Measurements from ENCODE around the gene SRGAP1.

Gene SRGAP1

DNA sequence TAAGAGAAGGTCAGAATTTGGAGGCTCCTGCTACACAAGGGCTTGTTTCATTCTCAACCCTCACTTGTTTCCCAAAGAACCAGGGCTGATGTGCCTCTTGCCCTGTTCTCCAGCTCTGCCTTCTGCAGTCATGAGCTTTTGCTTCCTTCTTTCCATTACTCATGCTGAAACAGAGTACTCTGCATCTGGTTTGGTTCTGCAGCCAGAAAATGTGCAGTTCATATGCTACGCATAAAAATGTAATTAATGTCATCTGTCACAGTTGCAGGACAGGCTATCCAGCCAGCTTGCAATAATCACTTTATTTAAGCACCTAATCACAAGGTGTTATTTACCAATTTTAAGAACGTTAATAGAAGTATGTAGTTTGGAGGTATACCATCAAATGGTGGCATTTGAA, 150.2 kb downstream of the SRGAP1 start:
- TF ChIP-seq, protein P1, sequence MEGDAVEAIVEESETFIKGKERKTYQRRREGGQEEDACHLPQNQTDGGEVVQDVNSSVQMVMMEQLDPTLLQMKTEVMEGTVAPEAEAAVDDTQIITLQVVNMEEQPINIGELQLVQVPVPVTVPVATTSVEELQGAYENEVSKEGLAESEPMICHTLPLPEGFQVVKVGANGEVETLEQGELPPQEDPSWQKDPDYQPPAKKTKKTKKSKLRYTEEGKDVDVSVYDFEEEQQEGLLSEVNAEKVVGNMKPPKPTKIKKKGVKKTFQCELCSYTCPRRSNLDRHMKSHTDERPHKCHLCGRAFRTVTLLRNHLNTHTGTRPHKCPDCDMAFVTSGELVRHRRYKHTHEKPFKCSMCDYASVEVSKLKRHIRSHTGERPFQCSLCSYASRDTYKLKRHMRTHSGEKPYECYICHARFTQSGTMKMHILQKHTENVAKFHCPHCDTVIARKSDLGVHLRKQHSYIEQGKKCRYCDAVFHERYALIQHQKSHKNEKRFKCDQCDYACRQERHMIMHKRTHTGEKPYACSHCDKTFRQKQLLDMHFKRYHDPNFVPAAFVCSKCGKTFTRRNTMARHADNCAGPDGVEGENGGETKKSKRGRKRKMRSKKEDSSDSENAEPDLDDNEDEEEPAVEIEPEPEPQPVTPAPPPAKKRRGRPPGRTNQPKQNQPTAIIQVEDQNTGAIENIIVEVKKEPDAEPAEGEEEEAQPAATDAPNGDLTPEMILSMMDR (IDR thresholded peaks at IDR 0.05; ENCODE audit: extremely low read depth, insufficient read depth, missing control alignments): no peak
- no peak for DNase-seq (ENCODE audit: low spot score)
- in situ Hi-C loops (cut with MboI; ENCODE audit: low pct_unique_long_range_greater_than_20kb, low sequenced_read_pairs, unreplicated experiment): no loop called here

DNA sequence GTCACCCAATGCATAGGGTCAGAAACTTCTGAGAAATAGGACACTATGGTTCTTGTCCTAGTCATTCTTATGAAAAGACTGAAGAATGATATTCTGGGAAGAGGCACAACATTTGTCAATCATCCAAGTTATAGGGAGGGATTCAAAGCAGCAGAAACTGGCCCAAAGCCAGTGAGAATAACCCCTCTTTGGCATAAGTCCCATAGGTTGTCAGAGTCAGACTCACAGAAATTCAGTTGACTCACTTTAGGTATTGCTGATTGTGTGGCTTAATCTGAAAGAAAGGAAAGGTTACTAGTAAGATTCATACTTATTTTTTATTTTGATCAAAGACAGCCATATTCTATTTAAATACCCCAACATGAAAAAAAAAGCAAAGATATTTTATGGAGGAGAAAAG, 151.0 kb downstream of the SRGAP1 start:
- in situ Hi-C loops (cut with MboI; ENCODE audit: low pct_unique_long_range_greater_than_20kb, low sequenced_read_pairs, unreplicated experiment): no loop called here
- DNase-seq (ENCODE audit: low spot score): no peak
- TF ChIP-seq, protein P1 (IDR thresholded peaks at IDR 0.05; ENCODE audit: extremely low read depth, insufficient read depth, missing control alignments): no peak

DNA sequence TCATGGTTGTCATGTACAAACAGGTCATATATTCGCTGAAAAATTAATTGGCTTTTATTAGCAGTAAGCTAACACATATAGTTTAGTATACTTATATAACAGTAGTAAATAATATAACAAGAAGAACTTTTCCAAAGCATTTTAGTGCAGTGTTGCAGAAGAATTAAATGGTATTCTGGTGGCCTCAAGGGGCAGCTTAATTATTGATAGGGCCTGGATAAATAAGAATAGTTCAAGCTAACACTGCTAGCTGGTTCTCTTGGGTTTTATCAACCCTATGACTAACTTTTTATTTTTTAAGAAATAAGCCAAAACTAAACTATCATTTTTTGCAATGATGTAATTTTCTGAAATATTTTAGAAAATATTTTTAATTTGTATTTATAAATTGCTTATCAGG, 152.1 kb downstream of the SRGAP1 start:
- TF ChIP-seq, protein P1 (IDR thresholded peaks at IDR 0.05; ENCODE audit: extremely low read depth, insufficient read depth, missing control alignments): no peak
- in situ Hi-C loops (cut with MboI; ENCODE audit: low pct_unique_long_range_greater_than_20kb, low sequenced_read_pairs, unreplicated experiment): no loop called here
- no peak for DNase-seq (ENCODE audit: low spot score)

DNA sequence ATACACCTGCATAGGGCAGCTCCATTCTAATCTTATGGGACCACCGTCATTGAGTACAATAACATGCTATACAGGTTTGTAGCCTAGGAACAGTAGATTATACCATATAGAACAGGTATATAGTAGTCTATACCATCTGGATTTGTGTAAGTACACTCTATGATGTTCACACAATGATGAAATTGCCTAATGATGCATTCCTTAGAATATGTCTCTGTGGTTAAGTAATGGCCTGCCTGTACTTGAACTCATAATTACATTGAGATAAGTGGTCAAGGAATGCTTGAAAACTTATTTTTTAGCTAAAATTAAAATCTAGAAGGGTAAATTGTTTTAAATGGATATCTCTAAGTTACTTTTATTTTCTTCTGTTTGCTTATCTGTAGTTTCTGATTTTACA, 152.7 kb downstream of the SRGAP1 start:
- TF ChIP-seq, protein P1 (IDR thresholded peaks at IDR 0.05; ENCODE audit: extremely low read depth, insufficient read depth, missing control alignments): no peak
- no peak for DNase-seq (ENCODE audit: low spot score)
- in situ Hi-C loops (cut with MboI; ENCODE audit: low pct_unique_long_range_greater_than_20kb, low sequenced_read_pairs, unreplicated experiment): no loop called here

DNA sequence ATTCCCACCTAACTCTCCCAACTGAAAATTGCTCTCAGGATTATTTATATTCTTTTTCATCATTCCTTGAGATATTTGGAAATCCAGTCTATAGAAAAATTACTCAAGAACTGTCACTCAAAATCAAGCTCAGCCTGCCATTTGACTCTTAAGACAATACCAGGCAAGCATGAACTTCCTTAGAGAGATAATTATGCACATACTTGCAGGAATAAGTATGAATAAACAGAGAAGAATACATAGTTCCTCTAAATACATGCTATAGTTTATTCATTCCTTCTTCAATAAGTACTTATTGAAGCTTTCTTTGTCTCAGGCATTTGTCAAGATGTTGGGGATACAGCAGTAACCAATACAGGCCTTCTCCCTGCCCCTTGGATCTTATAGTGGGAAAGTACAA, 154.1 kb downstream of the SRGAP1 start:
- in situ Hi-C loops (cut with MboI; ENCODE audit: low pct_unique_long_range_greater_than_20kb, low sequenced_read_pairs, unreplicated experiment): no loop called here
- TF ChIP-seq, protein P1 (IDR thresholded peaks at IDR 0.05; ENCODE audit: extremely low read depth, insufficient read depth, missing control alignments): no peak
- DNase-seq (ENCODE audit: low spot score): no peak

DNA sequence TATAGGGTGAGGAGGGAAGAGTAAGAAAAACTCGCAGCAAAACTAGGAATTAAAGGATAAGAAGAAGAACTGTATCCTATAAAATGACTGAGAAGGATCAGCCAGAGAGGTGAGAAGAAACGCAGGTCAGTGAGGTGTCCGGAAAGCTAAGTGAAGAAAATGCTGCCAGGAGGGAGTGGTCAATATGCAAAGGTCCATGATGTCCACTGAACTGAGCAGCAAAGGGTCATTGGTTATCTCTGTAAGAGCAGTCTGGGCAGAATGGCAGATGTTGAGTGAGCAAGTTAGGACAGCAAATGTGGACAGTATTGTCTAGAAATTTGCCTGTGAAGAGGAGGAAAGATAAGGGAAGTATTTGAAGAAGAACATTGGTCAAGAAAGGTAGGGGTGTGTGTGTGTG, 155.4 kb downstream of the SRGAP1 start:
- TF ChIP-seq, protein P1 (IDR thresholded peaks at IDR 0.05; ENCODE audit: extremely low read depth, insufficient read depth, missing control alignments): no peak
- no peak for DNase-seq (ENCODE audit: low spot score)
- in situ Hi-C loops (cut with MboI; ENCODE audit: low pct_unique_long_range_greater_than_20kb, low sequenced_read_pairs, unreplicated experiment): no loop called here

DNA sequence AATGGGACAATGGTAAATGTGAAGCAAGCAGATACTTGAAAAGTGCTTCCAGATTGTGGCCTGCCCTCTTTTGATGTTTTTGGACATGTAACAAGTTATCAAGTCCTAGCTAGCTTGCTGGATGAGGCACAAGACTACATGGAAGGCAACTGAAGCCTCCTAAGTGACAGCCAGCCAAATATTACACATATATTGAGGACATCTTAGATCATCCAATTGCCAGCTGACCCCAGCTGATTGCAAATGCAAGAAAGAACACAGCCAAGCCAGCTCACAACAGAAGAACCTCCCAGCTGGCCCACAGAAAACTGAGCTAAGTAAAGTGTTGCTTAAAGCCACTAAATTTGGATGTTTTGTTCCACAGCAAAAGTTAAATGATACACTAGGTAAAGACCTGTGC, 156.9 kb downstream of the SRGAP1 start:
- no peak for DNase-seq (ENCODE audit: low spot score)
- TF ChIP-seq, protein P1 (IDR thresholded peaks at IDR 0.05; ENCODE audit: extremely low read depth, insufficient read depth, missing control alignments): no peak
- in situ Hi-C loops (cut with MboI; ENCODE audit: low pct_unique_long_range_greater_than_20kb, low sequenced_read_pairs, unreplicated experiment): no loop called here

Data from GM13977 (cell line).